Choroid plexus epithelial cell (primary cell): ENCODE results near the gene CD109.
A peak's percentile ranks its signal among the peaks of the same experiment; 100 is the strongest.

Source experiments
- DNase-seq: peaks from one replicate; pipeline ENCODE4 v3.0.0-alpha.2; 2010; ENCODE audit warnings: low read depth
- H3K4me3 ChIP-seq: 2 replicates; pipeline ENCODE4 v1.5.1; 2011; ENCODE audit warnings: low read depth, mild to moderate bottlenecking, control low read depth, low read length, moderate library complexity
- TF ChIP-seq, protein P1 (sequence below): conservative IDR thresholded peaks from 2 replicates; pipeline ENCODE4 v1.5.1; 2011; ENCODE audit warnings: low read depth, mild to moderate bottlenecking, control low read depth, inconsistent platforms, low read length, moderate library complexity

The CD109 gene

DNA sequence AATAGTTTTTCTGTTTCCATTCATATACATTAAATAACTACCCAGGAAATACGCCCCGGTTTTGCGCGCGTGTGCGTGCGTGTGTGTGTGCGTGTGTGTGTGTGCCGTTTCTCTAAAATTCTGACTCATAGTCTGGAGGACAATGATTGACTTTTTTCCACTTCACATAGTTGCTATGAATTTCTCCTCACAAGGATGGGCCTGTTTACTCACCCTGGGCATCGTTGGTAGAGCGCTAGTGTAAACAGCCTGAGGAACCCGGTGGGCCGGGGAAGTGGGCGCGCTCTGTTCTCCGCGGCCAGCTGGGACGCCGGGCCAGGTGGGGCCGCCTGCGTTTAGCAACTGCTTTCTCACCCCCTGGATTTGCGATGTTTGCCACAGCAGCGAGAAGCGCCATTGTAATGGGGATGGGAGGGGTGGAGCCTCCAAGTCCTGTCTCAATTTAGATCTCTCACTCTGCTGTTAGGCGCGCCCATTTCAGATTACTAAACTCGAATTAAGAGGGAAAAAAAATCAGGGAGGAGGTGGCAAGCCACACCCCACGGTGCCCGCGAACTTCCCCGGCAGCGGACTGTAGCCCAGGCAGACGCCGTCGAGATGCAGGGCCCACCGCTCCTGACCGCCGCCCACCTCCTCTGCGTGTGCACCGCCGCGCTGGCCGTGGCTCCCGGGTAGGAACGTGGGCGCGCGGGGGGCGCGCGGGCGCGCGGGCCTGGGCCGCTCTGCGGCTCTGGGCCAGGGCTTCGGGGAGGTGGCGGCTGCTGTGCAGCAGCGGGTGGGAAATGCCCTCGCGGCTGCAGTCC is at the start of gene CD109:
Gene CD109 (plus strand): TSS at position 585 of the 803 bp plus-strand sequence. CDS start 13 bp downstream, at position 598.
- DNase-seq, result peak; percentile 83
- TF ChIP-seq, protein P1, sequence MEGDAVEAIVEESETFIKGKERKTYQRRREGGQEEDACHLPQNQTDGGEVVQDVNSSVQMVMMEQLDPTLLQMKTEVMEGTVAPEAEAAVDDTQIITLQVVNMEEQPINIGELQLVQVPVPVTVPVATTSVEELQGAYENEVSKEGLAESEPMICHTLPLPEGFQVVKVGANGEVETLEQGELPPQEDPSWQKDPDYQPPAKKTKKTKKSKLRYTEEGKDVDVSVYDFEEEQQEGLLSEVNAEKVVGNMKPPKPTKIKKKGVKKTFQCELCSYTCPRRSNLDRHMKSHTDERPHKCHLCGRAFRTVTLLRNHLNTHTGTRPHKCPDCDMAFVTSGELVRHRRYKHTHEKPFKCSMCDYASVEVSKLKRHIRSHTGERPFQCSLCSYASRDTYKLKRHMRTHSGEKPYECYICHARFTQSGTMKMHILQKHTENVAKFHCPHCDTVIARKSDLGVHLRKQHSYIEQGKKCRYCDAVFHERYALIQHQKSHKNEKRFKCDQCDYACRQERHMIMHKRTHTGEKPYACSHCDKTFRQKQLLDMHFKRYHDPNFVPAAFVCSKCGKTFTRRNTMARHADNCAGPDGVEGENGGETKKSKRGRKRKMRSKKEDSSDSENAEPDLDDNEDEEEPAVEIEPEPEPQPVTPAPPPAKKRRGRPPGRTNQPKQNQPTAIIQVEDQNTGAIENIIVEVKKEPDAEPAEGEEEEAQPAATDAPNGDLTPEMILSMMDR, result no peak
- peak within 1 kb of the TSS; percentile 69 for H3K4me3 ChIP-seq

DNA sequence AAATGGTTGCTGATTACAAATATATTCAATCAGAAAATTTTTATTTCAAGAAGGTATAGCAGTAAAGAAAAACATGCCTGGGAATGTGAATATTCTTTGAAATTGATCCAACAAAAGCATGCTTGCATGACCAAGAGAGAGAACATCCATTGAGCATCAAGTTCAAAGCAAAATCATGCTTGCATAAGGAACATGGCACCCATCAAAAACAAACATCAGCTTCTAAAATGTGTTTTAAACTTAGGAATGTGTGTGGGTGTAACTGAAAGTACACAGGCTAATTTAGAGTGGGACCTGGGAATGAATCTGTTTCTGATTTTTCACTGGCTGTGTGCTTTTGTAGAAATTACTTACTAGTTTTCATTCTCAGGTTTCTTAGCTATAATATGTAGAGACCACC is 47.8 kb upstream of the CD109 start:
- TF ChIP-seq, protein P1, result no peak
- peak; percentile 73 for DNase-seq

DNA sequence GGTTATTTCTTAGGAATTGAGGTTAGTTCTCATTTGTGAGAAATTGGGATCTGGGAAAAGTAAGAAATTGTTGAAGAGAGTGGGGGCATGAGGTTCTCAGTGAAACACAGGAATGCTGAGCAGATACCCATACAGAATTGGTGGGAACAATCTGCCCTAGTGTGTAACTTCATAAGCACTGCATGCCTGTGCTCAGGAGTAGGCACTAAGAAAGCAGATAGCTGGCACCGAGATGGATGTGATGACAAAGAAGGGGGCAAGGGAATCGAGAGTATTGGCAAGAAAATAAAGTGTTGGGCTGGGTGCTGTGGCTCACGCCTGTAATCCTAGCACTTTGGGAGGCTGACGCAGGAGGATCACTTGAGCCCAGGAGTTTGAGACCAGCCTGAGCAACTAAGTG is 46.2 kb upstream of the CD109 start:
- DNase-seq, result no peak
- H3K4me3 ChIP-seq, result no peak overlapping the region
- TF ChIP-seq, protein P1, result no peak

More for the DNA sequence above, 47.8 kb upstream of the CD109 start:
- no peak overlapping the region for H3K4me3 ChIP-seq

DNA sequence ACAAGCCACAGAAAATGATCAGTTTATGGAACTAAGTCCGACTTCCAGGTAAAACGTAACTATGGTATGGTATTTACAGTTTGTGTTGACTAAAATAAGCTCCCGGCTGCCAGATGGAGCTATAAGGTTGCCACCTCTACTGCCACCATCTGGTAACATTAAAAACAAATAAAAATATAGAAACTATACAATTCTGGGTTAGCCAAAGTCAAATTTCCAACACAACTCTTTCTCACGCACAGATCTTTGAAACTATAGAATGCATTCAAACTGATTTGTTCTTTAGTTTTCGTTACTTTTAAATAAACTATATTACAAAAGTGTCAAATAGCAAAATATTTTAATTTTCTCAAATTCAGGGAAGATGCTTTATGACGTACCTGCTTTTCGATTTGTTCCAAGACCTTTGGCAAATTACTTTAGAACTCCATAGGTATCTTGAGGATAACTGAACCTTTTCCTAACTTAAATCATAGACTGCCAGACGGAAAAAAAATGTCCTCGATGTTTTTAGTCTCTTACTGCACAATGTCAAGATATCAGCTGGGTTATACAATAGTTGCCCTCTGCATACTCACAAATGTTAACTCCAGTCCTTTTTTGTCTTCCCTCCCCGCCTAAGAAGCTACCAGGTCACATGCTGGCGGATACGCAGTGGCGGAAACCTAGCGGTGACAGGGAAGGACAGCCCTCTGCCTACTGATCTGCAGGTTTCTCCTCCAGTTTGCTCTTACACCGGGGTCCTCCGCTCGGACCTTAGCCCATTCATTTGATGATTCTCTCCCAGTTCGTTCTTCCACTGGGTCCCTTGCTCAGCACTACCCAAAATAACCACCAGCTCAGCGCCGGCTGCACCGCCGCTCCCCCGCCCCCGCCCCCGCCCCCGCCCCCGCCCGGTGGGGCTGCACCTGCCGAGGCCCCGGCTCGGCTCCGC is 43.1 kb upstream of the CD109 start:
- DNase-seq, result peak; percentile 45
- TF ChIP-seq, protein P1, result peak; percentile 38
- H3K4me3 ChIP-seq, result peak overlapping the region; percentile 96

DNA sequence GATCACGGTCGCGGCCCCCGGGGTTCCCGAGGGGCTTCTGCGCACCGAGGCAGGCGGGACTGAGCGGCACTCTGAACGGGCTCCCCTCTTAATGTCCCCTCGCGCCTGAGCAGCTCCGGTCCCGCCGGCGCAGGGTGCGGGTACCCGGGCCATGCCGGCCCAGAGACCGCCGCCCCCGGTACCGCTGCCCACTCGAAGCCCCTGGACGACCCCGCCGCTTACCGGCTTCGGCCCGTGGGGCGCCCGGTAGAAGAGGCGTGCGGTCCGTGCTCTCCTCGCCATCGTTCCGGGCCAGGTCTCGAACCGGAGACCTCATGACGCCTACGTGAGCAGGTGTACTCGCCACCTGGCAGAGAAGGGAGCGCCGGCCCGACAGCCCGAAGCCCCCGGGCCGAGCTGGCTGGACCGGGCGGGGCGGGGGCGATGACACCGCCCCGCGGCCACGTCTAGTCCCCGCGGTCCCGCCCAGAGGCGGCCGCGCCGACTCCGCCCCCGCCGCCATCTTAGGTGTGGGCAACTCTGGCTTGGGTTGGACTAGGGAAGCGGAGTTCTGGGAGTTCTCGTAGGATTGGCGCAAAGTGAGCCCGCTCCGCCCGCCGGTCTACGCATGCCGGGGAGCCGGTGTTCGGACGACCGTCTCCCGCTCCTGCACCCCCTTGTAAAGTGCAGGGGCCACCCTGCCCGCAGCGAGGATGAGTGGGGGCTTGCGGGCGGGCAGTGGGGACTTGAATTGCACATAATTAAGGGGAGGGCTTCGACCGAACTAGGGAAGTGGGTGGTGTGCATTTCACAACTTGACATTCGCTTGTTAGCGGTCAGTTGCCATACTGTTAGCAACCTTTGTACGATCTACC is 42.2 kb upstream of the CD109 start, which contains the start of gene SLC17A5:
Gene SLC17A5 (minus strand): TSS at position 422 of the 854 bp plus-strand sequence. CDS start 106 bp downstream, at position 316.
- TF ChIP-seq, protein P1, result no peak
- H3K4me3 ChIP-seq, result peak within 1 kb of the TSS; percentile 96
- peak; percentile 95 for DNase-seq

DNA sequence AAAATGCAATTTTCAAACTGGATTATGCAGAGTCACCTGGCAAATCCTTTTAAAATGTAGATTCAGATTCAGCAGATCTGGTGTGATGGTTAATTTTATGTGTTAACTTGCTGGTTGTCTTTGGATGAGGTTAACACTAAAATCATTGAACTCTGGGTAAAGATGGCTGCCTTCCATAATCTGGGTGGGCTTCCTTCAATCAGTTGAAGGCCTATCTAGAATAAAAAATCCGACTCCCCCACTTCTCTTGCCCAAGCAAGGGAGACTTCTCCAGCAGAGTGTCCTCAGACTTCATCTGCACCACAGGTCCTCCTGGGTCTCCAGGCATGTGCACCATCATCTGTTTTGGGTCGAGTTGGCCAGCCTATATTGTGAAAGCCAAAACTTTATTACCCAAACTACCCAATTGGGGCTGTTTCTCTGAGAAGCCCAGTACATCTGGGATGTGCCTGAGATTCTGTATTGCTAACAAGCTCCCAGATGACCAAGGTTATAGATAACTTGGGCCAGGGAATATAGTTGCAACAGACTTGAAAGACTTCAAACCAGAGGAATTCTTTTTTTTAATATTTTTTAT is 40.6 kb upstream of the CD109 start:
- TF ChIP-seq, protein P1, result no peak
- DNase-seq, result no peak
- H3K4me3 ChIP-seq, result no peak overlapping the region
